Motor neuron (in vitro differentiated cells): ENCODE data around the gene CHCT1. TPM values are rescaled to one million over a fixed set of nuclear protein-coding genes. Genes with fewer than 3 reads are reported as not detected.
A peak's percentile ranks its signal among the peaks of the same experiment; 100 is the strongest.
"Not testable (repeated sequence)": the region's sequence is repeated elsewhere in the genome, so short reads cannot be mapped to it uniquely, and the experiment has no call there.

ENCODE experiments used
- ATAC-seq, 8 experiments: fragments of 200-7000 bp; cut with Tn5 transposase; replicated peaks in 6 of 8; 2 replicates each; pipeline ENCODE4 v1.8.0; 2021; ENCODE audit warnings: mild to moderate bottlenecking in 8 of 8, moderate library complexity in 8 of 8
- H3K27ac ChIP-seq, 2 donors: fragments of 250-450 bp; sonication (Bioruptor Pico); 2 replicates each; pipeline ENCODE4 v1.9.0; 2021; ENCODE audit warnings: antibody characterized with exemption in 2 of 2, mild to moderate bottlenecking in 2 of 2, moderate library complexity in 1 of 2
- H3K4me1 ChIP-seq, 2 donors: fragments of 250-450 bp; sonication (Bioruptor Pico); replicated peaks in 1 of 2; 2 replicates each; pipeline ENCODE4 v1.6.1; 2021; ENCODE audit warnings: antibody characterized with exemption in 2 of 2, mild to moderate bottlenecking in 2 of 2, moderate library complexity in 1 of 2
- H3K4me3 ChIP-seq, 5 donors: fragments of 250-450 bp; sonication (Bioruptor Pico); 2 replicates each; pipeline ENCODE4 v1.9.0; 2021; ENCODE audit warnings: antibody characterized with exemption in 5 of 5, mild to moderate bottlenecking in 5 of 5, moderate library complexity in 4 of 5
- WGBS, 10 experiments: fragments of 450-650 bp; shearing (Covaris generic); methylation state at CpG; one replicate each; pipeline ENCODE4 v1.0.0; 2022; 5-methylcytosine and 5-hydroxymethylcytosine counted together
- in situ Hi-C, 9 experiments: fragments of 400-800 bp; cut with MboI; loops; one replicate each; pipeline ENCODE4 v1.15.0; 2021; ENCODE audit warnings: low sequenced_read_pairs in 9 of 9, low pct_unique_long_range_greater_than_20kb in 2 of 9; ENCODE audit not compliant: unreplicated experiment in 9 of 9
- total RNA-seq, 8 experiments: library from RNA; unstranded; fragments of 300-600 nt; gene quantifications; 2 replicates each; pipeline versions ENCODE4 v1.2.3 to v1.2.4, GENCODE V29; 2022

CHCT1 gene
- total RNA-seq, 8 experiments from 2014 or later = not detected

DNA sequence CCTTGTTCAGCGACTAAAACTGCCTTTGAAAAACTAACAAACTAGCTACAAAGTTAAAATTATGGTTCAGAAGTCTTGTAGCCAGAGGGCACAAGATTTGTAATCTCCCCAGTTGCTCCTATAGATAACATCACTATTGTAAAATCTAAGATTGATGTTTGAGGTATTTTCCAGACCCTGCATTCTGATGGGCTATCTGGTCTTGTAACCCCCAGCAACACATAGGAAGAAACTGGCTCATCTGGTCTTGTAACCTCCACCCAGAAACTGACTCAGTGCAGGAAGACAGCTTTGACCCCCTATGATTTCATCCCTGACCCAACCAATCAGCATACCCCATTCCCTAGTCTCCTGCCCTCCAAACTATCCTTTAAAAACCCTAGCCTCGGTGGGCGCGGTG, 12.3 kb upstream of the CHCT1 start:
- 20 to 100% (median 96%) methylated on average over 1 to 4 of the region's 4 CpGs; no CpG with 5 or more reads in 2 of the 10 experiments for WGBS, 10 experiments
- in situ Hi-C loops = loop anchor here in 1 of 9 experiments (25.0 kb wide), 1 partner anchor 323 kb away; the partner anchor contains the start of gene HEATR6
- Histone ChIP-seq H3K4me1 (no peaks in the 10 kb centered on the region), H3K27ac (no peak overlapping the region), H3K4me3 (no peak overlapping the region)
- no peak for ATAC-seq

DNA sequence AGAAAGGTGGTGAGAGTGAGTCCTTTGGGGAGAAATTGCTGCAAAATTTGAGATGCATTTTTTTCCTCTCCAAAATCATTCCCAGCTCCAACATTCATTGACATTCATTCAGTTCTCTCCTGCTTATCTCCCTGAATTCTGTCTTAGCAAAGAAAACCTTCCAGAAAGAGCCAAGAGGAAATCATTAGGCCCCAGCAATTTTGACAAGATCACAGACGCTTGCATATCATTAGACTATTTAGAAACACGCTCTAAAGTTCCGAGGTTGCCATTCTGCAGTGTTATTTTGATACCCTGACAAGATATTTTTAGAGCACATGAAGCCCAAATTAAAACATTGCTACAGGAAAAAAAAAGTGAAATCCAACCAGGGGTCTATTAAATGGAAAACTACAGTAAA, 9.6 kb upstream of the CHCT1 start:
- Histone ChIP-seq H3K4me3 (no peak overlapping the region), H3K4me1 (no peaks in the 10 kb centered on the region), H3K27ac (no peak overlapping the region)
- no peak for ATAC-seq
- WGBS, 10 experiments = 50 to 96% (median 85%) methylated on average over 2 to 3 of the region's 3 CpGs; no CpG with 5 or more reads in 2 of the 10 experiments
- in situ Hi-C loops = loop anchor here in 1 of 9 experiments (25.0 kb wide), 1 partner anchor 325 kb away; the partner anchor contains the start of gene HEATR6

DNA sequence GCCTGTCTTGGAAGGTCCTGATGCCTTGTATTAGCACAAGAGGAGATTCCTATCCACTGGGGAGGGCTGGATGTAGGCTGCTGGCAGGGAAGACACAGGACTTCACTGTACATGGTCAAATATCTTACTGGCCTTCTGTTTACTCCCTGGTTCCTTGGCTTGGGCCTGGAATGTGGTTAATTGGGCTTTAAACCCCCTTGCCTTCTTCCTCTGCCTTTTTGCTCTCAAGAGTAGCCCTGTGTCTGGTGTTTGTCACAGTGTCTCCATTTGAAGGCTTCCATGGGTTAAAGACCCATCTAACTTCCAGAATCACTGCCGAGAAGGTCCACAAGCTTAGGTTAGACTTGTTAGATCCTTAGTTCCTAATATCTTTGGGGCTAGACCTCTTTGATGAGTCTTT, 7.1 kb upstream of the CHCT1 start:
- no peak for ATAC-seq
- WGBS, 10 experiments = 88 to 100% (median 100%) methylated on average over 1 of the region's 1 CpG; no CpG with 5 or more reads in 4 of the 10 experiments
- in situ Hi-C loops = loop anchor here in 1 of 9 experiments (25.0 kb wide), 1 partner anchor 328 kb away; the partner anchor contains the start of gene HEATR6

DNA sequence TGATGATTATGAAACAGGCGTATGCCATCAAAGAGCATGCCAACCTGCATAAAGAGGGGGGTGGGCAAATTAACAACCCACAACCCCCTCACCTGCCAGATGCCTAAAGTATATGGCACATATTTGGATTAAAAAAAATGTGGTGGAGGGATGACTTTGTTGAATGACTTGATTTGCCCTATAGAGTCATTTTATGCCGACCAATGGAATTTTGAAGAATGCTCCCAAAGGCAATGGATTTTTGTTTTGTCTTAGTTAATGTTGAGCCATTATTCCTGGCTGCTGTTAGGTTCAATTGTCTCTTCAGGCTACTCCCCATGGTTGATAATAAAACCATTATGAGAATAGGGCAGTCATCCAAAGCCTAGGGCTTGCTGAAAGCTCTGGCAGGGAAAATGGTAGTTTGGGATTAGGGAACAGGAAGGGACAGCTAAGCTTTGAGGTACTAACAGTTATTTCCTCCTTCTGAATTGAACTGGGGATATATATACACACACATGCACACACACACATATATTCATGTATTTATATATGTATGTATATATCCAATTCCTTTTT, 5.8 kb upstream of the CHCT1 start:
- Histone ChIP-seq H3K4me3 (no peak overlapping the region), H3K4me1 (no peaks in the 10 kb centered on the region), H3K27ac (no peak overlapping the region)
- ATAC-seq = no peak
- 17 to 100% (median 80%) methylated on average over 1 to 2 of the region's 2 CpGs; no CpG with 5 or more reads in 1 of the 10 experiments for WGBS, 10 experiments
- in situ Hi-C loops = loop anchor here in 1 of 9 experiments (25.0 kb wide), 1 partner anchor 329 kb away; the partner anchor contains the start of gene HEATR6

More for the DNA sequence above, 7.1 kb upstream of the CHCT1 start:
- Histone ChIP-seq H3K27ac (no peak overlapping the region), H3K4me1 (no peaks in the 10 kb centered on the region), H3K4me3 (no peak overlapping the region)

DNA sequence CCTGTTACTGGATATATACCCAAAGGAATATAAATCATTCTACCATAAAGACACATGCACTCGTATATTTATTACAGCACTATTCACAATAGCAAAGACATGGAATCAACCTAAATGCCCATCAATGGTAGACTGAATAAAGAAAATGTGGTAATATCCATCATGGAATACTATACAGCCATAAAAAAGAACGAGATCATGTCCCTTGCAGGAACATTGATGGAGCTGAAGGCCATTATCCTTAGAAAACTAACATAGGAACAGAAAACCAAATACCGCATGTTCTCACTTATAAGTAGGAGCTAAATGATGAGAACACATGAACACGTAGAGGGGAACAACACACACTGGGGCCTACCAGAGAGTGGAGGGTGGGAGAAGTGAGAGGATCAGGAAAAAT, 3.3 kb upstream of the CHCT1 start:
- in situ Hi-C loops = loop anchor here in 1 of 9 experiments (25.0 kb wide), 1 partner anchor 332 kb away; the partner anchor contains the start of gene HEATR6
- not testable (repeated sequence) for H3K4me3 ChIP-seq, H3K4me1 ChIP-seq, ATAC-seq, H3K27ac ChIP-seq
- 69 to 100% (median 90%) methylated on average over 2 to 4 of the region's 4 CpGs; no CpG with 5 or more reads in 2 of the 10 experiments for WGBS, 10 experiments

DNA sequence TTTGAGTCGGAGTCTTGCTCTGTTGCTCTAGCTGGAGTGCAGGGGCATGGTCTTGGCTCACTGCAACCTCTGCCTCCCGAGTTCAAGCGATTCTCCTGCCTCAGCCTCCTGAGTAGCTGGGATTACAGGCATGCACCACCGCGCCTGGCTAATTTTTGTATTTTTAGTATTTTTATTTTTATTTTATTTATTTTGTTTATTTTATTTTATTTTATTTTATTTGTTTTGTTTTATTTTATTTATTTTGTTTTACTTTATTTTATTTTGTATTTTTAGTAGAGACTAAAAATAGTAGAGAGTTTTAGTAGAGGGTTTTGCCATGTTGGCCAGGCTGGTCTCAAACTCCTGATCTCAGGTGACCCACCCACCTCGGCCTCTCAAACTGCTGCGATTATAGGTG, 2.4 kb upstream of the CHCT1 start:
- H3K4me1 ChIP-seq, H3K27ac ChIP-seq, ATAC-seq, H3K4me3 ChIP-seq: not testable (repeated sequence)
- in situ Hi-C loops = loop anchor here in 1 of 9 experiments (25.0 kb wide), 1 partner anchor 333 kb away; the partner anchor contains the start of gene HEATR6
- 89 to 100% (median 96%) methylated on average over 2 to 7 of the region's 7 CpGs for WGBS, 10 experiments

DNA sequence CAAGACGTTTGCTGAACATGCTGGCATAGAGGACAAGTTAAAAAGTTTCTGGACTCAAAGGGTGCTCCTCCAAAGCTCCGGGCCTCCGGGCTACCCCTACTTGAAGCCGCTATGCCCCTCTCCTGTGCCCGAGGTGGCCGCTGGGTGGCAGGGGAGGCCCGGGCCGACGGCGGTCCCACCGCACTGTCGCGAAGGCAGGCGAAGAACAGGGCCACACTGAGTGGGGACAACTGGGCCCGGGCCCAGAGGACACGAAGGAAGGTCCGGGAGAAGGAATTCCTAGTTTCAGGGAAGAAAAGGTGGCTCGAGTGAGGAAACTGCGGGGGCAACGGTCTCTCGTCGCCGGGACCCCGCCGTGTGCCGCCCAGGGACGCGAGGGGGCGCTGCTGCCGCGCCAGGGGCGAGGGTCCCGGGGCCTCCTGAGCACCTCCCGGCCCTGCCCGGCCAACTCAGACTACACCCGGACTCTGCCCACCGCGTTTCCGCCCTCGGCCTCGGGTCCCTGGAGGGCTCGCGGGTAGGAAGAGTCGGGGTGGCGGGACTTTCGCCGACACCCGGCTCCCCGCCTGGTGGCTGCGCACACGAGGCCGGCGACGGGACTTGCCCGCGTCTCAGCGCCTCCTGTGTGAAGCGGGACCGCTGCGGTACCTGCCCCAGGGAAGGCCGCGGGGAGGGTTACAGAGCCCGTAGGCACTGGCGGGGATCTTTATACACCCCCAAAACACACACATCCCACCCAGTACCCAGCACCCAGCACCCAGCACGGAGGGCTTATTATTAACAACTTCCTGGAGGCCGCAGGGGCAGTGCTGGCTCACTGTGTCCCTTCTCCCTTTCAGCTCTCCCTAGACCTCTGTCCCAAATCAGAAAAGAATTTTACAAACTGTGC, 772 bp upstream of the CHCT1 start:
- H3K4me3 ChIP-seq = peak overlapping the region in 4 of 5 donors; percentile 24 to 42 (median 36)
- no peaks in the 10 kb centered on the region for H3K4me1 ChIP-seq
- H3K27ac ChIP-seq = no peak overlapping the region
- 0 to 40% (median 13%) methylated on average over 1 to 15 of the region's 66 CpGs; no CpG with 5 or more reads in 3 of the 10 experiments for WGBS, 10 experiments
- in situ Hi-C loops = loop anchor here in 1 of 9 experiments (25.0 kb wide), 1 partner anchor 334 kb away; the partner anchor contains the start of gene HEATR6
- peak; percentile 94 to 100 (median 98) for ATAC-seq

DNA sequence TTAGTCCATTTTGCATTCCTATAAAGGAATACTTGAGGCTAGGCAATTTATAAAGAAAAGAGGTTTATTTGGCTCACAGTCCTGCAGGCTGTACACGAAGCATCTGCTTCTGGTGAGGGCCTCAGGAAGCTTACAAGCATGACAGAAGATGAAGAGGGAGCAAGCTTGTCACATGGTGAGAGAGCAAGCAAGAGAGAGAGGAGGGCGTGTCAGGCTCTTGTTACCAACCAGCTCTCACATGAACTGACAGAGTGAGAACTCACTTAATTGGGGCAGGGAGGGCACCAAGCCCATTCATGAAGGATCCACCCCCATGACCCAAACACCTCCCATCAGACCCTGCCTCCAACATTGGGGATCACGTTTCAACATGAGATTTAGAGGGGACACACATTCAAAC, 1.6 kb downstream of the CHCT1 start:
- H3K4me1 ChIP-seq = no peaks in the 10 kb centered on the region
- H3K4me3 ChIP-seq = no peak overlapping the region
- WGBS, 10 experiments = 40 to 86% (median 72%) methylated on average over 1 to 3 of the region's 3 CpGs; no CpG with 5 or more reads in 1 of the 10 experiments
- no peak for ATAC-seq
- no peak overlapping the region for H3K27ac ChIP-seq
- in situ Hi-C loops = loop anchor here in 1 of 9 experiments (25.0 kb wide), 1 partner anchor 337 kb away; the partner anchor contains the start of gene HEATR6

DNA sequence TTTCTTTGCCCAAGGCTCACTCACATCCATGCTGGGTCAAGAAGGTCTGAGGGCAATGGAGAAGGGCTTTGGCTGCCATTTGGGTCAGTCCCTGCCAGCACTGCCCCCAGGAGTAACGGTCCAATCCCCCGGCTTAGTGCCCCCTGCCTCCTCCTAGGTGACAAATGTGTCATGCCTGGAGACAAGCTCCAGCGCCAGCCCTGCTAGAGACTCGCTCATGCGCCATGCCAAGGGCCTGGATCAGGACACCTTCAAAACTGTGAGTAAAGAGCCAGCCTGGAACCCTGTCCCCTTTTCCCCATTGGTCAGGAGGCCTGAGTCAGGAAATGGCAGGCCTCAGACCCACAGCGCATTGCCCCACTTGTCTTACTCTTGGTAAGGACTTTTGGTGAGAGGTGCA, 3.3 kb downstream of the CHCT1 start:
- in situ Hi-C loops = loop anchor here in 5 of 9 experiments (25.0 kb wide), 2 partner anchors 188 to 288 kb away; partner anchors contain the start of gene CA4 (in 5 of the 5)
- no peak overlapping the region for H3K27ac ChIP-seq
- 87 to 100% methylated on average over 1 to 2 of the region's 6 CpGs; no CpG with 5 or more reads in 8 of the 10 experiments for WGBS, 10 experiments
- H3K4me3 ChIP-seq = no peak overlapping the region
- H3K4me1 ChIP-seq = no peaks in the 10 kb centered on the region
- ATAC-seq = no peak

DNA sequence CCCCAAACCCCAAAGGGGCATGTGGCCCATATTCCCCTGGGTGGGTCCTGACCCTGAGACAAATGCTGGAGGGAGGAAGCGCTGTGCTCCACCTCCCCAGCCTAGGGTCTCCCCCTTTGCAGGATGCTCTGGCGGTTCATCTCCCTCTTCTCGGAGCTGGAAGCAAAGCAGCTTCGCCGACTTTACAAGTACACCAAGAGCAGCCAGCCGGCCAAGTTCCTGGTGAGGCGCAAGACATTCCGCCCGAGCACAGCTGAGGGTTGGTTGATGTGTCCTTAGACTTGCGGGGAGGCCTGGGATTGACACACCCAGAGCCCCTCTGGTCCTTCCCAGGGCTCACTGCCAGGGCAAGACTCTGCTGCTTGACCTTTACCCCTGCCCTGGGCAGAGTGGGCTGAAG, 4.3 kb downstream of the CHCT1 start:
- ATAC-seq = no peak
- no peaks in the 10 kb centered on the region for H3K4me1 ChIP-seq
- WGBS, 10 experiments = 100% methylated on average over 1 of the region's 10 CpGs; no CpG with 5 or more reads in 9 of the 10 experiments
- H3K4me3 ChIP-seq = no peak overlapping the region
- in situ Hi-C loops = loop anchor here in 5 of 9 experiments (25.0 kb wide), 2 partner anchors 189 to 289 kb away; partner anchors contain the start of gene CA4 (in 5 of the 5)
- H3K27ac ChIP-seq = no peak overlapping the region

DNA sequence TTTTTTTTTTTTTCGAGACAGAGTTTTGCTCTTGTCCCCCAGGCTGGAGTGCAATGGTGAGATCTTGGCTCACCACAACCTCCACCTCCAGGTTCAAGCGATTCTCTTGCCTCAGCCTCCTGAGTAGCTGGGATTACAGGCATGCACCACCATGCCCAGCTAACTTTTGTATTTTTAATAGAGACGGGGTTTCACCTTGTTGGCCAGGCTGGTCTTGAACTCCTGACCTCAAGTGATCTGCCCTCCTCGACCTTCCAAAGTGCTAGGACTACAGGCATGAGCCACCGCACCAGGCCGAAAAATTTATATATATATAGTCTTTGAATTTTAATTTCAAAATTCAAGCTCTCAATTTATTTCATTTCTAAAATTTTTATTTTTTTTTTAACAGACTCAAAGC, 6.2 kb downstream of the CHCT1 start:
- not testable (repeated sequence) for H3K4me3 ChIP-seq, ATAC-seq, H3K4me1 ChIP-seq, H3K27ac ChIP-seq
- in situ Hi-C loops = loop anchor here in 5 of 9 experiments (25.0 kb wide), 2 partner anchors 191 to 291 kb away; partner anchors contain the start of gene CA4 (in 5 of the 5)
- WGBS, 10 experiments = 52 to 100% (median 76%) methylated on average over 1 to 6 of the region's 6 CpGs

DNA sequence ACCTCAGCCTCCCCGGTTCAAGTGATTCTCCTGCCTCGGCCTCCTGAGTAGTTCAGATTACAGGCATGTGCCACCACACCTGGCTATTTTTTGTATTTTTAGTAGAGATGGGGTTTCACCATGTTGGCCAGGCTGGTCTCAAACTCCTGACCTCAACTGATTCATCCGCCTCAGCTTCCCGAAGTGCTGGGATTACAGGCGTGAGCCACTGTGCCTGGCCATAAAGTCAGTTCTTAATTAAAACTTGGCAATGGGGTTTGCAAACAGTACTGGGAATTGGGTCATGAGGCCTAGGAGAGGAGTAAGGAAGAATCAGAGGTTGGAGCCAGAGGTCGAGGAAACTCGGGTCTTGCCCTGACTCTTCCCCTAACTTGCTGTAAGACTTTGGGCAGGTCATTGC, 8.3 kb downstream of the CHCT1 start:
- H3K4me1 ChIP-seq, ATAC-seq, H3K4me3 ChIP-seq, H3K27ac ChIP-seq: not testable (repeated sequence)
- in situ Hi-C loops = loop anchor here in 5 of 9 experiments (25.0 kb wide), 2 partner anchors 193 to 293 kb away; partner anchors contain the start of gene CA4 (in 5 of the 5)
- 20 to 100% (median 86%) methylated on average over 1 to 7 of the region's 7 CpGs; no CpG with 5 or more reads in 2 of the 10 experiments for WGBS, 10 experiments
